WI38 (cell line): Measurements from ENCODE around the gene ADGRG1.

ENCODE experiments used
- H3K4me3 ChIP-seq: 2 replicates; pipeline ENCODE4 v1.5.1; 2011; ENCODE audit warnings: low read depth, mild to moderate bottlenecking, control low read depth, low read length
- TF ChIP-seq, protein P1 (sequence below): IDR thresholded peaks from 2 replicates; pipeline ENCODE4 v1.5.1; 2012; ENCODE audit warnings: low read depth, mild to moderate bottlenecking, control low read depth, low read length

The ADGRG1 gene

DNA sequence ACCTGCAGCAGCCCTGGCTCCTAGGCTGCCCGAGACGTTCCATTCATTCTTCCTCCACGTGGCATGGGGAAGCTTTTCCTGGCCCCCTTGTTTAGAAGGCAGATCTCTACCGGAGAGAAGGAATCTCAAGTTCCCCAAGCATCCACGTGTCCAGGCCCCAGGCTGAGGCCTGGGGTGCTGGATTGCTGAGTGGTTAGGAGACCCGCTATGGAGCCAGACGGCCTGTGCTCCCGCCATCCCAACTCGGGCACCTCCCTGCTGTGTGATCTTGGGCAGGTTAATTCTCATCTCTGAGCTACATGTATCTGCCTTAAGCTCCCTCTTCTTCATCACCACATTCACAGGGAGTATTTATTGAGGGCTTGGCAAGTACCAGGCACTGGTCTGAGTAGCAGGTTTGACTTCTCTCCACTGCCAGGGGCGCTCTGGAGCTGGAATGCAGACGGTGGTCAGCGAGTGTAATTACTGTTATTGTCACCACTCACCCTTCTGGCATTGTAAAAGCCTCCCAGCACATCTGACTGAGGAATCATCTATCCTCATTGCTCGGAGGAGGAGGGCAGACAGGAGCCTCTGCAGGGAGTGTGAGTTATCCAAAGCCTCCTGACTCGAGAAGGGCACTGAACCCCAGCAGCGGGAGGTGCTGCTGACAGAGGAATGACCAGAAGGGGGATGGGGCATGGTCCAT lies 1.1 kb upstream of the ADGRG1 start:
- no peak overlapping the region for H3K4me3 ChIP-seq
- TF ChIP-seq, protein P1, sequence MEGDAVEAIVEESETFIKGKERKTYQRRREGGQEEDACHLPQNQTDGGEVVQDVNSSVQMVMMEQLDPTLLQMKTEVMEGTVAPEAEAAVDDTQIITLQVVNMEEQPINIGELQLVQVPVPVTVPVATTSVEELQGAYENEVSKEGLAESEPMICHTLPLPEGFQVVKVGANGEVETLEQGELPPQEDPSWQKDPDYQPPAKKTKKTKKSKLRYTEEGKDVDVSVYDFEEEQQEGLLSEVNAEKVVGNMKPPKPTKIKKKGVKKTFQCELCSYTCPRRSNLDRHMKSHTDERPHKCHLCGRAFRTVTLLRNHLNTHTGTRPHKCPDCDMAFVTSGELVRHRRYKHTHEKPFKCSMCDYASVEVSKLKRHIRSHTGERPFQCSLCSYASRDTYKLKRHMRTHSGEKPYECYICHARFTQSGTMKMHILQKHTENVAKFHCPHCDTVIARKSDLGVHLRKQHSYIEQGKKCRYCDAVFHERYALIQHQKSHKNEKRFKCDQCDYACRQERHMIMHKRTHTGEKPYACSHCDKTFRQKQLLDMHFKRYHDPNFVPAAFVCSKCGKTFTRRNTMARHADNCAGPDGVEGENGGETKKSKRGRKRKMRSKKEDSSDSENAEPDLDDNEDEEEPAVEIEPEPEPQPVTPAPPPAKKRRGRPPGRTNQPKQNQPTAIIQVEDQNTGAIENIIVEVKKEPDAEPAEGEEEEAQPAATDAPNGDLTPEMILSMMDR: 0 out of 2 replicates have a peak, but pooled peaks have one; percentile 21

- TF ChIP-seq, protein P1: no peak
- peak overlapping the region; percentile 32 for H3K4me3 ChIP-seq
Observed at GRCh38 chr16:57628783-57629293, 408 bp downstream of the ADGRG1 start.

DNA sequence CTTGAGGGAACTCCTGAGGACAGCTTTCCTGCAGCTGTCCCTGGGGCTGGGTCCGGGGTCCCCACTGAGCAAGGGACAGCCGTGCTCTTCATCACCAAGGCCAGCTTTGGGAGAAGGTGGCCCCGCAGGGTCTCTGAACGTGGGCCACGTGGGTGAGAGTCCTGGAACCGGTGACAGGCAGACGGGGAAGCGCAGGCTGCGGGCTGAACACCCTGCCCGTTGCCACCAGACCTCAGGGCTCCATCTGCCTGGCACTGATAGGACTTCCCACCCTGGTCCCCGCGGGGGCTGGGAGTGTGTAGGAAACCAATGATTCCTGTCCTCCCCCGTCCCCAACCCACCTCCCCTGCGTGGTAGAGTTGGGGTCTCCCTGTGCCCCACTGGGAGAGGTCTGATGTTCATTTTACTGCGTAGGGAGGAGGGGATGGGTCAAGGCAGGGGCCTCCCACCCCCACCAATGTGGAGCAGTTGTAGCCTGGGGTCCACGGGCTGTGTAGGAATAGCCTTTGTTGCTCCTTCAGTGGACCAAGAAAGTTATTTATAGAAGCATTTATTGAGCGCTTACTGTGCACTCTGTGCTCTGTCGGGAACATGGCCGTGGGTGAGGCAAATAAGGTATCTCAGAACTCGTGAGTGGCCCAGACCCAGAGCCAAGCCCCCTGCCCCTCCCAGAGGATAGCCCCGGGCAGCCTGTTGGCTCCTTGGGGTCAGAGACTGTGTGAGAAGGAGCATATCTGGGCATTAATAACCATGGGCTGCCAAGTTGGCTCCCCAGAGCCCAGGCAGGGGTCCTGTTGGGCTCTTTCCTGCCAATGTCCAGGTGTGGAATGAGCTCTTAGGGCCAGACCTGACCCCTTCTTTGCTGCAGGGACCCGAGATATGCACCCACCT lies 1.3 kb downstream of the ADGRG1 start:
- H3K4me3 ChIP-seq: no peak overlapping the region
- TF ChIP-seq, protein P1: no peak

DNA sequence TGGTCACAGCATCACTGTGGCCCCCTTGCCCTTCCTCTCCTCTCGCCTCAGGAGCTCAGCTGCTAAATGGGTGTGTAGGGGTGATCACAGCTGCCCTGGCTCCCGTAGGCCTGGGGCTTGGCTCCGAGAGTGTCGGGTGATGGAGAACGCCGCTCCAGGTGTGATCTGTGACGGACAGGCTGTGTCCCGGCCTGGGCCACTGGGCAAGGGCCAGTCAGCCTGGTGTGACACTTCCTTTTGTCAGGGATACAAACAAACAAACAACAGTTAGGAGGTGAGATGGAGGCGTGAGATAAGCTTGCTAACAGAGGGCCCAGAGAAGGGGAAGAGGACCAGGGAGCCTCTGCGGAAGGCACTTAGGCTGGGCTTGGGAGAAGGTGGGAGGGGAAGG lies 2.0 kb downstream of the ADGRG1 start:
- no peak overlapping the region for H3K4me3 ChIP-seq
- TF ChIP-seq, protein P1: no peak

DNA sequence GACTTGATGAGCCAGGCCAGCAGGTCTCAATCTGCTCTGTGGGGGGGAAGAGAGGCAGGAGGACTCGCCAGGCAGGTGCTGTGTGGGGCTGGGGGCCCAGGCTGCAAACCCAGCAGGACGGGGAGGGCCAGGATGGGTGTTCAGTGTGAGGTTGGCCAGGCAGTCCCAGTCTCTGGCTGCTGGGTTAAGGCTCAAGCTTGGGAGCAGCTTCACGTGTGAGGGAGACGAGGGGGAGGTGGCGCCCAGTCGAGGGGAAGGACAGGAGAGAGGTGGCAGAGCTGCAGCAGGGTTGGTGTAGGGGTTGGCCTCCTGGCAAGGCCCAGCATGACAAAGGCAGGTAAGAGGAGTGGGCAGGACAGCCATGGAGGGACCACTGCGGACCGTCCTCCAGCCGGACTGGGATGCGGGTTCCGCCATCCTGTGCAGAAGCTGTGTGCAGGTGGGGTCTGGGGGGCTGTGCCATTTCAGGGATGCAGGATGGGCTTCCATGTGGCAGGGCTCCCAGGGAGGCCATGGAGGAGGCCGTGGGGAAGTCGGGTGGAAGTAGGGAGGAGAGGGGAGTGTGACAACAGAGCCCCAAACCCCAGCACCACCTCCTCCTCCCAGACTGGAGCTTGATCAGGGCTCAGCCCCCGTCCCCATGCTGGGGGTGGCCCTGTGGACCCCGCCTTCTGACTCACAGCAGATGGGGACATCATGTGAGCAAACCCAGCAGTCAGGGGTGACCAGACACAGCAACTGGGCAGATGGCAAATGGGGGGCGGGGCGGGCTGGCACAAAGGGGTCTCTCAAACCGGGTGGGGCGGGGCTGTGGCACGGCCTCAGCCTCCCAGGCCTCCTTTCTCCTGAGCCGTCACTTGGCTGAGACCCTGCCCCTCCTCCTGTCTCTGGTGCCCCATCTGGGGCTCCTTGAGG lies 2.8 kb downstream of the ADGRG1 start:
- TF ChIP-seq, protein P1: no peak
- H3K4me3 ChIP-seq: no peak overlapping the region

DNA sequence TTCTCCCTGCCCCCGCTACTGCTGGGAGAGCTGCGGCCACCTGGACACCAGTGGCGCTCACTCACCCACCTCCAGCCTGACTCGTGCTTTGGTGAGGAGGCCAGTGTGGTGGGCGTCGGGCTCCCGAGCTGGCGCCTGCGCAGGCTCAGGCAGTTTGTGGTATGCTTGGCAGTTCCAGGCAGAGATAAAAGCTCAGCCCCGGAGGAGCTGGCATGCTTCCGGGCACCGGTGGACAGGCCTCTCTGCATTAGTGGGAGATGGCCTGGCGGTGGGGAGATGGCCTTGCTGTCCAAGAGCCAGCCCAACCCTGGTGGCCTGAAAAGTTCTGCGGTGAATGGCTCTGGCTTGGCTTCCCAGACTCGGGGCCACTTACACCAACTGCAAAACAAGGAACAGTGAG lies 4.1 kb downstream of the ADGRG1 start:
- TF ChIP-seq, protein P1: no peak
- no peak overlapping the region for H3K4me3 ChIP-seq
